ENCODE measurements around the gene NEMF.
"Not testable (repeated sequence)": the region's sequence is repeated elsewhere in the genome, so short reads cannot be mapped to it uniquely, and the experiment has no call there.

The NEMF gene

DNA sequence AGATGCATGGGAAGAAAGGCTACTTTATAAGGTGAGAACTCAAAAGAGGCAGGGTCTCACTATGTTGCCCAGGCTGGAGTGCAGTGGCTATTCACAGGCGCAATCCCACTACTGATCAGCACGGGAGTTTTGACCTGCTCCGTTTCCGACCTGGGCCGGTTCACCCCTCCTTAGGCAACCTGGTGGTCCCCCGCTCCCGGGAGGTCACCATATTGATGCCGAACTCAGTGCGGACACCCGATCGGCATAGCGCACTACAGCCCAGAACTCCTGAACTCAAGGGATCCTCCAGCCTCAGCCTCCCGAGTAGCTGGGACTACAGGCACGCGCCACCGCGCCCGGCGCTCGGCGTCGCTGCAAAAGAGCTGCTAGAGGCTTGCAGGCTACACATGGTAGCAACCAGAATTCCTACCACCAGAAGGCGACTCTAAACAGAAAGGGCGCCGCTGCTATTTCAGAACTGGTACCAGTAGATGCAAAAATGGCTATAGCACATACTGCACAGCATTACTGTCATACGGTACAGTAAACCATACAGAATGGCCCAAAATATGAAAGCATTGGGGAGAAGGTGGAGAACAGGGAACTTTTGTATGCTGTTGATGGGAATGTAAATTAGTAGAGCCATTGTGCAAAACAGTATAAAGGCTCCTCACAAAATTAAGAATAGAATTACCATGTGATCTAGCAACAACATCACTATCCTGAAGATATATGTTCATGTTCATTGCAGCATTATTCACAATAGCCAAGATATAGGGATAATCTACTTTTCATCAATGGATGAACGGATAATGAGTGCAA lies 1.2 kb upstream of the NEMF start:
- in situ Hi-C loops (cut with MboI; ENCODE audit: low pct_unique_long_range_greater_than_20kb, low sequenced_read_pairs): loop anchor here (25.0 kb wide), 1 partner anchor 259 kb away; the partner anchor contains the start of gene VCPKMT
- DNase-seq: no peak

DNA sequence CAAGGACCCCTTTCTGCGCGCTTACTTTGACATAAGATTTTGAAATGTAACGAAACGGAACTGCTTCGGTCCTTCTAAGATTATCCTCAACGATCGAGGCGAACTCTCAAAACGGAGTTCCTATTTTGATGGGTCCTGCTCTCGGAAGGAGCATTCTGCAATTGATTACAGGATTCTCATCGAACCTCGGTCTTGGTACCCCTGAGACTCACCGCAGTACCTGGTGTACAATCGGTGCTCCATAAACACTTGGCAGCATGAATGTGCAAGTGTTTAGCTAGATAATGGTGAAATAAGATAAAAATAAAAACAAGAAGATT lies 530 bp upstream of the NEMF start:
- in situ Hi-C loops (cut with MboI; ENCODE audit: low pct_unique_long_range_greater_than_20kb, low sequenced_read_pairs): loop anchor here (25.0 kb wide), 1 partner anchor 259 kb away; the partner anchor contains the start of gene VCPKMT

DNA sequence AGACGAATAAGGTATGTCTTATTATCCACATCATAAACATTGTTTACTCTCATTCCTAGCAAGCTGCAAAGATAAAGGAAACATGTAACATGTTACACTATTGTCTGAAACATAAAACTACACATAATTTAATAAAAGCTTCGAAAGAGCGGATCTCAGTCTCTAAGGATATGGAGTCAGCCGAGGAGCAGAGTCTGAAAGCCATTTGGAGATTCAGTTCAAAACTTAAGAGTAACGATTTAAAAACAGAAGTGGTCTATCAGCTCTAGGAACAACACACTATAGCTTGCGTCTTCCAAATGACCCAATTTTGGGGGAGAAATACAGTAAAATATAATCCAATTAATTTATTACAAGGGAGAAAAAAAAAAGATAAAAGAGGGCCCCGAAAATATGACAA lies 775 bp downstream of the NEMF start:
- in situ Hi-C loops (cut with MboI; ENCODE audit: low pct_unique_long_range_greater_than_20kb, low sequenced_read_pairs): loop anchor here (25.0 kb wide), 1 partner anchor 260 kb away; the partner anchor contains the start of gene VCPKMT
- DNase-seq: peak; percentile 30

More for the DNA sequence above, 530 bp upstream of the NEMF start:
- DNase-seq: no peak

DNA sequence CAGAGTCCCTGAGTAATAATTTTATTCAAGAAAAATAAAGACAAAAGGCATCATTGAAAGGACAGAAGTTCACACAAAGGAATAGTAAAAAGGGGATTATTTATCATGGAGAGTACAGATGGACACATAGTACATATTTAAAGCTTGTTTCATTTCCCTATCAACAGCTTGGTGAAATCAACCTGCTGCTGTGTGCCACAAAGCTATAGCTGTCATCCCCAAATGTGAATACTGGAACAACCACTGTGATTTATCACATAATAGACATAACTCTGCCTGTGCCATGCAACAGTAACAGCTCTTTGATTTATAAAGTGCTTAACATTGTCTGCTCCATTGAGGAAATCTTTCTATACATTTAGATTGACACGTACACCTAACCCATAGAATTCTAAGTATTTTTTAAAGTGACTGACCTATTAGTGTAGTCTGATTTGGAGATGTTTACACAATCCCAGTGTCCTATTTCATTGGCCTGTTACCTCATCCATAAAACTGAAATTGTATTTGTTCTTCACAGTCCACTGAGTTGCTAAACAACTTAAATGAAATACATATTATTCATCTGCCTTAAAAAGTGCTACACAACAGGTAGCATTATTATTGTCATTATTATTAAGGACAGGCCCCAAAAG lies 3.3 kb downstream of the NEMF start:
- in situ Hi-C loops (cut with MboI; ENCODE audit: low pct_unique_long_range_greater_than_20kb, low sequenced_read_pairs): no loop called here

DNA sequence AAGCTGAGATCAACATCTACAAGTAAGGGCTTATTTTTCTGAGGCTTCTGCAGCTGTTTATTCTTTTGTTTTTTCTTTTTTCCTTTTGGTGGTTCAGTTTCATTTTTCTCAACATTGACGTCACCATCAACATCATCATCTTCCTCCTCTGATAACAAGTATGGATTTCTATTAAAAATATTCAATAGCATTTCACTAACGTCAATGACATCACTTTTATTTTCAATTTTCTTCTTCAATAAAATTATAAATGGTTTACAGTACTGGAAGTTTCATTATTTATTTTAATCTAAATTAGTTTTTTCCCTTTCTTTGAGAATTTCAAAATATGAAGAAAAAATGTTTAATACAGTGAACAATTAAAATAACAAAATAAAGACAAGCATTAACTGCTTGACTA lies 23.9 kb downstream of the NEMF start:
- in situ Hi-C loops (cut with MboI; ENCODE audit: low pct_unique_long_range_greater_than_20kb, low sequenced_read_pairs): no loop called here
- DNase-seq: no peak

More for the DNA sequence above, 3.3 kb downstream of the NEMF start:
- no peak for DNase-seq

DNA sequence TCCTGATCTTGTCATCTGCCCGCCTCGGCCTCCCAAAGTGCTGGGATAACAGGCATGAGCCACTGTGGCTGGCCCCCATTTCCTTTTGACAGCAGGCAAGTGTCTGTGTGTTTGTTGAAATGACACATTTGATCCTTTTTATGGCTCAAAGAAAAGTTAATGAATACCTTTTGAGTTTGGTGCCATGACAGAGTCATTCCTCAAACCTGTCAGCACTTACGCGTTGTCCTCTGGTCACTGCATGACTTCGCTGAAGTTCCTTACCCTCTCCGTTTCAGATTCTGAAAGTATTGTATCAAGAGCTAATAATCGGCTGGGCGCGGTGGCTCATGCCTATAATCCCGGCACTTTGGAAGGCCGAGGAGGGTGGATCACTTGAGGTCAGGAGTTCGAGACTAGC lies 32.4 kb downstream of the NEMF start:
- no peak for DNase-seq
- in situ Hi-C loops (cut with MboI; ENCODE audit: low pct_unique_long_range_greater_than_20kb, low sequenced_read_pairs): no loop called here

DNA sequence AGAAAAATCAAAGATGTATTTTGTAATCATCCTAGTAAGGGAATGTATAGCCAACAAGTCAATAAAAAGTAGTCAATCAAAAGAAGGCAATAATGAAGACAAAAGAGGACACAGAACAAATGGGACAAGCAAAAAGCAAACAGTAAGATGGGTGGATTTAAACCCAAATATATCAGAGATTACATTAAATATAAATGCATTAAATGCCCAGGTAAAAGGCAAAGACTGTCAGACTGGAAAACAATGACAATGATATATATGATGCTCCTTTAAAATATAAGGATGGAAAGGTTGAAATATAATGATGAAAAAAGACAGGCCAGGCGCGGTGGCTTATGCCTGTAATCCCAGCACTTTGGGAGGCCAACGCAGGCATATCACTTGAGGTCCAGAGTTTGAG lies 35.7 kb downstream of the NEMF start:
- no peak for DNase-seq
- in situ Hi-C loops (cut with MboI; ENCODE audit: low pct_unique_long_range_greater_than_20kb, low sequenced_read_pairs): no loop called here

DNA sequence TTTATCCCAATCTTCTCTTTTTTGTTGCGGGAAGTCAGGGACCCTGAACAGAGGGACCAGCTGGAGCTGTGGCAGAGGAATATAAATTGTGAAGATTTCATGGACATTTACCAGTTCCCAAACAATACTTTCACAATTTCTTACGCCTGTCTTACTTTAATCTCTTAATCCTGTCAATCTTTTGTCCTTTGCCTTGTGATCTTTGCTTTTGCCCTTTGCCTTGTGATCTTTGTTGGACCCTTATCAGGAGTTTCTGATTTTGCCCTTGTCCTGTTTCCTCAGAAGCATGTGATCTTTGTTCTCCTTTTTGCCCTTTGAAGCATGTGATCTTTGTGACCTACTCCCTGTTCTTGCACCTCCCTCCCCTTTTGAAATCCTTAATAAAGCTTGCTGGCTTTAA lies 36.5 kb downstream of the NEMF start:
- DNase-seq; in situ Hi-C loops (cut with MboI; ENCODE audit: low pct_unique_long_range_greater_than_20kb, low sequenced_read_pairs): not testable (repeated sequence)

DNA sequence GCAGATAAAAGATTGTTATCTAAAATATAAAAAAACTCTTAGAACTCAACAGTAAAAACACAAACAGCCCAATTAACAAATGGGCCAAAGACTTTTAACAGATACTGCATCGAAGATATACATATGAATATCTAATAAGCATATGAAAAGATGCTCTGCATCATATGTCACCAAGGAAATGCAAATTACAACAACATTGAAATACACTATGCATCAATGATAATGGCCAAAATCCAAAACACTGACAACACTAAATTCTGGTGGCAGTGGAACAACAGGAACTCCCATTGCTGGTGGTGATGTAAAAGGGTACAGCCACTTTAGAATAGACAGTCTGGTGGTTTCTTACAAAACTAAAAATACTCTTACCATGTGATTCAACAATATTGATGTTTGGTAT lies 43.8 kb downstream of the NEMF start:
- in situ Hi-C loops (cut with MboI; ENCODE audit: low pct_unique_long_range_greater_than_20kb, low sequenced_read_pairs): no loop called here

DNA sequence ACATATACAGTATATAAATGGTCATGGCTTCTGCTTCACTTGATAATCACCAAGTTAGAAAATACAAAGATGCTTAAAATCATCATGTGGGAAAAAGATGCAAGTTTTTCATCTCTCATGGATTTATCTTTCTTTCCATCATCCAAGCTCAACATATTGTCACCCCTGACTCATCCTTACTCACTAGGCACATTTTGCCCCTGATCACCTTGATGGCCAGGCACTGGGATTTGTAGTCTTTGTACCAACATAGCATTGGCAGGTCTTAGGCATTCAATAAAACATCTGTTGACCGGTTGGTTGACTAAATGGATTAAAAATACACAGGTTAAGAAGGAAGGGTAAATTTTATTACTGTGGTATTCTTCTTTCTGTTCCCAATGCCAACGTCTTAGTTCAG lies 56.6 kb downstream of the NEMF start:
- in situ Hi-C loops (cut with MboI; ENCODE audit: low pct_unique_long_range_greater_than_20kb, low sequenced_read_pairs): no loop called here
- DNase-seq: no peak

More for the DNA sequence above, 43.8 kb downstream of the NEMF start:
- no peak for DNase-seq

DNA sequence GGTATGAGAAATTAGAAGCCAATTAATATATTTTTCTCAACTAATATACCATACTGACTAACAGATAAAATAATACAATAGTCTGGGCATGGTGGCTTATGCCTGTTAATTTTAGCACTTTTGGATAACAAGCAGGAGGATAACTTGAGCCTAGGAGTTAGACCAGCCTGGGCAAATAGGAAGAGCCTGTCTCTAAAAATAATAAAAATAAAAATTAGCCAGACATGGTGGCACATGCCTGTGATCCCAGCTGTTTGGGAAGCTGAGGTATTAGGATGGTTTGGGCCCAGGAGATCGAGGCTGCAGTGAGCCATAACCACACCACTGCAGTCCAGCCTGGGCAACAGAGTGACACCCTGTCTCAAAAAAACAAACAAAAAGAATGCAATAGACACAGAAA lies 60.0 kb downstream of the NEMF start:
- DNase-seq: no peak
- in situ Hi-C loops (cut with MboI; ENCODE audit: low pct_unique_long_range_greater_than_20kb, low sequenced_read_pairs): no loop called here

DNA sequence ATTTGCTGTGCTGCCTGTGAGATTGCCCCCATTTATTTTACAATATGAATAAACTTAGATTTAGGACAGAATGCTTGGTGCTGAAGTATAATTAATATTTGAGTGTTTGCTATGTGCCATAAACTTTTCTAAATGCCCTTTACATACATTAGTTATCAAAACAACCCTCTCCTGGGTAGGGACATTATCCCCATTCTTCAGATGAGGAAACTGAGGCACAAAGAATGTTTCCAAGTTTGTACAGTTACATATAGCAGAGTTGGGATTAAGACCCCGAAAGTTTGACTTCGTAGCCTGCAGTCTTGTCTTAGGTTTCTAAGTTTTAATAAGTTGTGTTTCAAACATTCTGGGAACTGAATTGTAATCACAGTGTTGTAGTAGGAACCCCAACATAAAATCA lies 66.3 kb downstream of the NEMF start:
- no peak for DNase-seq
- in situ Hi-C loops (cut with MboI; ENCODE audit: low pct_unique_long_range_greater_than_20kb, low sequenced_read_pairs): no loop called here

DNA sequence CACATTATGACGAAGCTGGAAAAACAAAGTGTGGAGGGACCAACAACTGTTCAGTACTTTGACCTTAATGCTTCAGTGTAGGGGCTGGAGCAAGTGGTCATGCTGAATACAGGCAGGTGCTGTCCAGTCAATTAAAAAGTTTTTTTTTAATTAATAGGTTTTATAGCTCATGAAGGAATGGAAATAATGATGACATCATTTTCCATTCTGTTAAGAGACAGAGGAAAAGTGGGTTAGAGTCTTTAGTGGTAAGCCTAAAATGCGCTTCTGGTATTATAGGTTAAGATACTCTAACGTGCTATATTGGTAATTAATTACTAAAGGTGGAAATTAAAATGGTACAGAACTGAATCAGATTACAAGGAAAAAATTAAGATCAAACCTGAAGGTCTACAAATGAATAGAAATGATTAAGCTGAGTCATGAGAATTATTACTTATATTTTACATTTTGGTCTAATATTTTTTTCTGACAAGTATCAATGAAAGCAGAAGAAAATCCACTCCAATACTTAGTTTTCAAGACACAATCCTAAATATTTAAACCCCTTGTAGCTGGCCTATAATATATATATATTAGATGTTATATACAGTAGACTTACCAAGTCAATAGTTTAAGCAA lies 69.1 kb downstream of the NEMF start:
- in situ Hi-C loops (cut with MboI; ENCODE audit: low pct_unique_long_range_greater_than_20kb, low sequenced_read_pairs): no loop called here

DNA sequence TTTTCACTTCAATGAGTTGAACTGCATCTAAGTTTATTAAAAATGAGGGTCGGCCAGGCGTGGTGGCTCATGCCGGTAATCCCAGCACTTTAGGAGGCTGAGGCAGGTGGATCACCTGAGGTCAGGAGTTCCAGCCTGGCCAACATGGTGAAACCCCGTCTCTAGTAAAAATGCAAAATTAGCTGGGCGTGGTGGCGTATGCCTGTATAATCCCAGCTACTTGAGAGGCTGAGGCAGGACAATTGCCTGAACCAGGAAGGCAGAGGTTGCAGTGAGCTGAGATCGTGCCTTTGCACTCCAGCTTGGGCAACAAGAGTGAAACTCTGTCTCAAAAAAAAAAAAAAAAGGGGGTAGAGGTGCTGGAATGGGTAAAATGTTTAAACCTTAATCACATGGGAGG lies 71.5 kb downstream of the NEMF start:
- in situ Hi-C loops (cut with MboI; ENCODE audit: low pct_unique_long_range_greater_than_20kb, low sequenced_read_pairs): not testable (repeated sequence)

More for the DNA sequence above, 69.1 kb downstream of the NEMF start:
- DNase-seq: no peak

DNA sequence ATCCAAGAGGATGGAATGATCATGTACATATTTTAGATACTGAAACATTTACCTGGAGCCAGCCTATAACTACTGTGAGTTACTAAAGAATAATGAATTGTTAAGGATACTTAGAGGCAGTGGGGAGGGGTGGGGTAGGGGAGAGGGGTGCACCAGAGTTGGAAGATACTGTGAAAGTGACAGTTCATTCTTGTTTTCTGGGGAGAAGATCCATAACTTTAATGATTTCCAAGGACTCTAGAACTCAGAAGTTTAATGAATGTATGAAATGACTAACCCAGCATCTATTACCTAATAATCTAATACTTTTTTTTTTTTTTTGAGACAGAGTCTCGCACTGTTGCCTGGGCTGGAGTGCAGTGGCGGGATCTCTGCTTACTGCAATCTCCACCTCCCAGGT lies 74.2 kb downstream of the NEMF start:
- no peak for DNase-seq
- in situ Hi-C loops (cut with MboI; ENCODE audit: low pct_unique_long_range_greater_than_20kb, low sequenced_read_pairs): no loop called here

More for the DNA sequence above, 71.5 kb downstream of the NEMF start:
- DNase-seq: not testable (repeated sequence)

DNA sequence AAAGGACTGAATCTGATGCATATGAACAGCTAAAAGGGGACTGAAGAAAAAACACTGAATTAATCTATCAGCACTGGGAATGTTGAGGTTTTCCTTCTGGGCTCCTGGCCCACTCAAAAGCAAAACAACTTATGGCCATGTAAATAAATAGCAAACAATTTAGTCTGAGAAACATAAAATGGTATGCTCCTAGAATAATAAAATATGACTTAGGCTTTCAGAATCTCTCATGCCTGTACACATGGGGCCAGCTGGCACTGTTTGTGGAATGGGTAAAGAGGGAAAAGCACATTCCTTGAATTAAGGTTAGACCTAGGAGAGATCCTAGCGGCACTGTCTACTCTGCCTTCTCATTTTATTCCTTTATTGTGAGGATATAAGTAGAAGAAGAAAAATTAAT lies 78.5 kb downstream of the NEMF start:
- in situ Hi-C loops (cut with MboI; ENCODE audit: low pct_unique_long_range_greater_than_20kb, low sequenced_read_pairs): no loop called here
- no peak for DNase-seq

DNA sequence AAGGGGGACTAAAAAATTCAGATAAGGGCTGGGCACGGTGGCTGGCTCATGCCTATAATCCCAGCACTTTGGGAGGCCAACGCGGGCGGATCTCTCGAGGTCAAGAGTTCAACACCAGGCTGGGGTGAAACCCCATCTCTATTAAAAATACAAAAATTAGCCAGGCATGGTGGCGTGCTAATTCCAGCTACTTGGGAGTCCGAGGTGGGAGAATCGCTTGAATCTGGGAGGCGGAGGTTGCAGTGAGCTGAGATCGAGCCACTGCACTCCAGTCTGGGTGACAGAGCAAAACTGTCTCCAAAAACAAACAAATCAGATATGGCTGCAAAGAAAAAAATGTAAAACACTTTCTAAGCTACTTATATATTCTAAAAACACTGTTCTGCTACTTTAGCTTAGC lies 80.9 kb downstream of the NEMF start:
- DNase-seq; in situ Hi-C loops (cut with MboI; ENCODE audit: low pct_unique_long_range_greater_than_20kb, low sequenced_read_pairs): not testable (repeated sequence)

DNA sequence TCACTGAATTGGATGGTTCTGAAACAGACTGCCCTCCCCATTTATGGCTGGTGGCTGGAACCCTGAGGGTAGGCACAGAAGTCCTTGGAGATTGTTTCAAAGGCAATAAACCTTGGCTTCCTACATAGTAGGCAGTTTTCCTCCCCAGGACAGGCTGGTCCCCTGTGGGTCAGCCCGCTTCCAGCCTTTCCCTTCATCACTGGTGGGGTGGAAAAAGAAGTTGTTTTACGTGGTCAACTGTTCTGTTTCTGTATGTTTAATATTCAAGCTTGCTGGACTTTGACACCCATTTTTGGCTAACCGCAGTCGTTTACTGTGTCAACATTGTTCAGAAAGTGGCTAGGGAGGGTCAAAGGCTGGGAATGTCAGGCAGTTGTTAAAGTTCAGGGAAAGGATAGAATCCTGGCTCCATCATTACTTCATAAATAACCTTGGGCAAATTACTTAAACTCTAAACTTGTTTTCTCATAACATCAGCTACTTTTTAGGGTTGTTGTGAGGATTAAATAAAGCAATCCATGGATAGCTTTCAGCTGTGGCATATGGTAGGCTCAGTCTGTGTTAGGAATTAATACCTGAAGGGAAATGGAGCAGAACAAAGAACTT lies 82.3 kb downstream of the NEMF start:
- no peak for DNase-seq
- in situ Hi-C loops (cut with MboI; ENCODE audit: low pct_unique_long_range_greater_than_20kb, low sequenced_read_pairs): no loop called here

DNA sequence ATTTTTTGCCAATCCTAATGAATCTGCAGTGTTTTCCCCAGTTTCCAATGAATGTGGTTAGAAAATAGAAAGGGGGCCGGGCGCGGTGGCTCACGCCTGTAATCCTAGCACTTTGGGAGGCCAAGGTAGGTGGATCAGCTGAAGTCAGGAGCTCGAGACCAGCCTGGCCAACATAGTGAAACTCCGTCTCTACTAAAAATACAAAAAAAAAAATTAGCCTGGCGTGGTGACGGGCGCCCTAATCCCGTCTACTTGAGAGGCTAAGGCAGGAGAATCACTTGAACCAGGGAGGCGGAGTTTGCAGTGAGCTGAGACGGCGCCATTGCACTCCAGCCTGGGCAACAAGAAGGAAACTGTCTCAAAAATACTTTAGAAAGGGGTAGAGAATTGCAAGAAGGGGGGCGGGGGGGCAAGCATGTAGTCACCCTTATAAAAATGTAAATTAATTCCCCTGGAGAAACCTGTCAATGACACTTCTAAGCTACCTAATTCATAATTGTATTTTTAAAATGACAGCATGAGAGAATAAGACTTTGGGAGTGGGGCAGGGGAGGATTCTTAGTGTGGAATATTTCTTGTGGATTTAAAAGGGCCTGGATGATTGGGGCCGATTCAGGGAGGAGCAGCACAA lies 82.9 kb downstream of the NEMF start:
- DNase-seq: no peak
- in situ Hi-C loops (cut with MboI; ENCODE audit: low pct_unique_long_range_greater_than_20kb, low sequenced_read_pairs): no loop called here
